GM23338 (cell line): ENCODE results near the gene SNX30. TPM values are rescaled to one million over a fixed set of nuclear protein-coding genes. Genes with fewer than 3 reads are reported as not detected.

Experiments
- ATAC-seq: fragments of 200-7000 bp; cut with Tn5 transposase; 3 replicates; pipeline ENCODE4 v1.9.1; 2020
- DNase-seq: peaks from one replicate; pipeline ENCODE4 v3.0.0-alpha.2; 2015; ENCODE audit warnings: low spot score
- H2AFZ ChIP-seq: fragments of 200-600 bp; sonication (generic); 2 replicates; pipeline ENCODE4 v1.8.0; 2016; ENCODE audit warnings: antibody characterized with exemption, mild to moderate bottlenecking, moderate library complexity
- H3F3A ChIP-seq: fragments of 200-600 bp; sonication (generic); replicated peaks from 2 replicates; pipeline ENCODE4 v1.8.0; 2017; ENCODE audit warnings: antibody characterized with exemption, mixed run types, low read depth
- H3K27ac ChIP-seq: fragments of 200-600 bp; sonication (generic); 2 replicates; pipeline ENCODE4 v1.6.1; 2016; ENCODE audit warnings: low read depth
- H3K27me3 ChIP-seq: fragments of 200-600 bp; sonication (generic); 2 replicates; pipeline ENCODE4 v1.8.0; 2016; ENCODE audit warnings: mild to moderate bottlenecking, mixed run types, moderate library complexity; ENCODE audit not compliant: insufficient read depth
- H3K36me3 ChIP-seq: fragments of 200-600 bp; sonication (generic); 2 replicates; pipeline ENCODE4 v1.8.0; 2016; ENCODE audit warnings: mild to moderate bottlenecking; ENCODE audit not compliant: insufficient read depth
- H3K4me1 ChIP-seq: fragments of 200-600 bp; sonication (generic); 2 replicates; pipeline ENCODE4 v1.8.0; 2016; ENCODE audit warnings: mild to moderate bottlenecking, moderate library complexity; ENCODE audit not compliant: insufficient read depth
- H3K4me2 ChIP-seq: fragments of 200-600 bp; sonication (generic); 2 replicates; pipeline ENCODE4 v1.7.1; 2017; ENCODE audit warnings: mixed run types
- H3K4me3 ChIP-seq: fragments of 200-600 bp; sonication (generic); 2 replicates; pipeline ENCODE4 v1.6.1; 2016; ENCODE audit warnings: mixed run types
- H3K79me2 ChIP-seq: fragments of 200-600 bp; sonication (generic); replicated peaks from 2 replicates; pipeline ENCODE4 v1.8.0; 2017; ENCODE audit warnings: mild to moderate bottlenecking; ENCODE audit not compliant: insufficient read depth
- H3K9me2 ChIP-seq: fragments of 200-600 bp; sonication (generic); 2 replicates; pipeline ENCODE4 v1.8.0; 2017; ENCODE audit not compliant: insufficient read depth
- H4K20me1 ChIP-seq: fragments of 200-600 bp; sonication (generic); replicated peaks from 2 replicates; pipeline ENCODE4 v1.8.0; 2017; ENCODE audit warnings: mild to moderate bottlenecking; ENCODE audit not compliant: insufficient read depth
- H3K27ac Mint-ChIP-seq: 2 replicates; pipeline ENCODE4 v1.8.0; 2020; ENCODE audit warnings: inconsistent platforms, mild to moderate bottlenecking, moderate library complexity, mixed read lengths
- H3K27me3 Mint-ChIP-seq: 3 replicates; pipeline ENCODE4 v1.8.0; 2022; ENCODE audit warnings: low read depth, mild to moderate bottlenecking, moderate library complexity, mixed read lengths, inconsistent platforms; ENCODE audit not compliant: insufficient read depth, poor library complexity
- H3K36me3 Mint-ChIP-seq: 3 replicates; pipeline ENCODE4 v1.8.0; 2021; ENCODE audit warnings: low read depth, mild to moderate bottlenecking, inconsistent platforms, moderate library complexity, mixed read lengths
- H3K4me1 Mint-ChIP-seq: 3 replicates; pipeline ENCODE4 v1.8.0; 2020; ENCODE audit warnings: mild to moderate bottlenecking, inconsistent platforms, mixed read lengths
- H3K4me3 Mint-ChIP-seq: 3 replicates; pipeline ENCODE4 v1.8.0; 2021; ENCODE audit warnings: moderate library complexity, mild to moderate bottlenecking, inconsistent platforms, mixed read lengths
- H3K9me3 Mint-ChIP-seq: 3 replicates; pipeline ENCODE4 v1.8.0; 2020; ENCODE audit warnings: moderate library complexity, mild to moderate bottlenecking, inconsistent platforms, mixed read lengths
- CREB1 ChIP-seq: fragments of 250-450 bp; sonication (Bioruptor Pico); IDR thresholded peaks from 2 replicates; pipeline ENCODE4 v1.5.0; 2020; ENCODE audit warnings: low read depth, mild to moderate bottlenecking, moderate library complexity
- ETS1 ChIP-seq: IDR thresholded peaks from 2 replicates; pipeline ENCODE4 v1.6.1; 2016; ENCODE audit warnings: antibody characterized with exemption
- EZH2 ChIP-seq: fragments of 200-600 bp; sonication (generic); IDR thresholded peaks from one replicate; pipeline ENCODE4 v1.8.0; 2017; ENCODE audit warnings: antibody characterized with exemption, mild to moderate bottlenecking, low read depth; ENCODE audit not compliant: unreplicated experiment
- EZH2phosphoT487 ChIP-seq: fragments of 200-600 bp; sonication (generic); IDR thresholded peaks from one replicate; pipeline ENCODE4 v1.8.1; 2018; ENCODE audit warnings: antibody characterized with exemption; ENCODE audit not compliant: unreplicated experiment
- JUNB ChIP-seq: IDR thresholded peaks from one replicate; pipeline ENCODE4 v1.6.1; 2016; ENCODE audit warnings: antibody characterized with exemption; ENCODE audit not compliant: unreplicated experiment
- NANOG ChIP-seq: IDR thresholded peaks from 2 replicates; pipeline ENCODE4 v1.6.1; 2016; ENCODE audit warnings: antibody characterized with exemption, borderline replicate concordance
- POLR2AphosphoS5 ChIP-seq: IDR thresholded peaks from 2 replicates; pipeline ENCODE4 v1.6.1; 2016; ENCODE audit warnings: antibody characterized with exemption, low read depth
- STAT1 ChIP-seq: IDR thresholded peaks from one replicate; pipeline ENCODE4 v1.6.1; 2016; ENCODE audit warnings: antibody characterized with exemption; ENCODE audit not compliant: unreplicated experiment
- ZNF114 ChIP-seq: fragments of 250-450 bp; sonication (Bioruptor Pico); IDR thresholded peaks from 2 replicates; pipeline ENCODE4 v1.5.0; 2020; ENCODE audit warnings: mild to moderate bottlenecking, moderate library complexity
- ZNF462 ChIP-seq: fragments of 250-450 bp; sonication (Bioruptor Pico); IDR thresholded peaks from 2 replicates; pipeline ENCODE4 v1.5.0; 2020; ENCODE audit warnings: mild to moderate bottlenecking, moderate library complexity
- polyA plus RNA-seq: library from polyadenylated mRNA; unstranded; fragments of >200 nt; fragmentation: Nextera tagmentation; extraction: Ambion mirVana; gene quantifications from 2 replicates; pipeline ENCODE4 v1.2.1, GENCODE V29; 2016
- total RNA-seq: library from RNA; depleted of rRNA; stranded (reverse); fragments of >200 nt; shearing (Covaris generic); gene quantifications from 2 replicates; pipeline ENCODE4 v1.2.3, GENCODE V29; 2014
- TF ChIP-seq, protein P1 (sequence below), 2 experiments: fragments of 200-600 bp in 1 of 2; sonication (generic) in 1 of 2; conservative IDR thresholded peaks; 2 replicates each; pipeline versions ENCODE4 v1.5.1 to v1.6.1; 2016 to 2017; ENCODE audit warnings: antibody characterized with exemption in 2 of 2, low read depth in 2 of 2, mild to moderate bottlenecking in 2 of 2, moderate library complexity in 1 of 2
- TF ChIP-seq, protein P2 (sequence below): IDR thresholded peaks from one replicate; pipeline ENCODE4 v1.6.1; 2018; ENCODE audit warnings: antibody characterized with exemption; ENCODE audit not compliant: unreplicated experiment

Gene SNX30
- total and polyA plus RNA-seq, 2 experiments from 2014 or later: 2.1 to 17.8 TPM

- no peak overlapping the region for H3K4me3 ChIP-seq
- Mint-ChIP-seq H3K27ac (no peak overlapping the region), H3K9me3 (peaks cover 3% of the 10 kb centered on the region; the same call in 1 of the 3 replicates), H3K27me3 (peaks cover 4% of the 10 kb centered on the region), H3K4me1 (peaks cover 14% of the 10 kb centered on the region; the same call in 2 of the 3 replicates), H3K36me3 (peaks cover 20% of the 10 kb centered on the region), H3K4me3 (no peak overlapping the region)
- H4K20me1 ChIP-seq: 0 out of 2 replicates have a peak, but pooled peaks cover 4% of the 10 kb centered on the region
- no peaks in the 10 kb centered on the region for H3K4me1 ChIP-seq
- H2AFZ ChIP-seq: no peak overlapping the region
- H3K27me3 ChIP-seq: no peaks in the 10 kb centered on the region
- H3K79me2 ChIP-seq: no peaks in the 10 kb centered on the region
- DNase-seq (no peak), ATAC-seq (no peak)
- H3K36me3 ChIP-seq: no peaks in the 10 kb centered on the region
- TF ChIP-seq JUNB (no peak), POLR2AphosphoS5 (no peak), ETS1 (no peak), EZH2 (no peak), STAT1 (no peak), ZNF462 (CRISPR knock-in tag) (no peak), EZH2phosphoT487 (no peak), NANOG (no peak), ZNF114 (CRISPR knock-in tag) (no peak), CREB1 (CRISPR knock-in tag) (no peak)
- TF ChIP-seq, protein P1, sequence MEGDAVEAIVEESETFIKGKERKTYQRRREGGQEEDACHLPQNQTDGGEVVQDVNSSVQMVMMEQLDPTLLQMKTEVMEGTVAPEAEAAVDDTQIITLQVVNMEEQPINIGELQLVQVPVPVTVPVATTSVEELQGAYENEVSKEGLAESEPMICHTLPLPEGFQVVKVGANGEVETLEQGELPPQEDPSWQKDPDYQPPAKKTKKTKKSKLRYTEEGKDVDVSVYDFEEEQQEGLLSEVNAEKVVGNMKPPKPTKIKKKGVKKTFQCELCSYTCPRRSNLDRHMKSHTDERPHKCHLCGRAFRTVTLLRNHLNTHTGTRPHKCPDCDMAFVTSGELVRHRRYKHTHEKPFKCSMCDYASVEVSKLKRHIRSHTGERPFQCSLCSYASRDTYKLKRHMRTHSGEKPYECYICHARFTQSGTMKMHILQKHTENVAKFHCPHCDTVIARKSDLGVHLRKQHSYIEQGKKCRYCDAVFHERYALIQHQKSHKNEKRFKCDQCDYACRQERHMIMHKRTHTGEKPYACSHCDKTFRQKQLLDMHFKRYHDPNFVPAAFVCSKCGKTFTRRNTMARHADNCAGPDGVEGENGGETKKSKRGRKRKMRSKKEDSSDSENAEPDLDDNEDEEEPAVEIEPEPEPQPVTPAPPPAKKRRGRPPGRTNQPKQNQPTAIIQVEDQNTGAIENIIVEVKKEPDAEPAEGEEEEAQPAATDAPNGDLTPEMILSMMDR (conservative IDR thresholded peaks at IDR 0.05; ENCODE audit: low read depth in 2 of 2): no peak
- TF ChIP-seq, protein P2, sequence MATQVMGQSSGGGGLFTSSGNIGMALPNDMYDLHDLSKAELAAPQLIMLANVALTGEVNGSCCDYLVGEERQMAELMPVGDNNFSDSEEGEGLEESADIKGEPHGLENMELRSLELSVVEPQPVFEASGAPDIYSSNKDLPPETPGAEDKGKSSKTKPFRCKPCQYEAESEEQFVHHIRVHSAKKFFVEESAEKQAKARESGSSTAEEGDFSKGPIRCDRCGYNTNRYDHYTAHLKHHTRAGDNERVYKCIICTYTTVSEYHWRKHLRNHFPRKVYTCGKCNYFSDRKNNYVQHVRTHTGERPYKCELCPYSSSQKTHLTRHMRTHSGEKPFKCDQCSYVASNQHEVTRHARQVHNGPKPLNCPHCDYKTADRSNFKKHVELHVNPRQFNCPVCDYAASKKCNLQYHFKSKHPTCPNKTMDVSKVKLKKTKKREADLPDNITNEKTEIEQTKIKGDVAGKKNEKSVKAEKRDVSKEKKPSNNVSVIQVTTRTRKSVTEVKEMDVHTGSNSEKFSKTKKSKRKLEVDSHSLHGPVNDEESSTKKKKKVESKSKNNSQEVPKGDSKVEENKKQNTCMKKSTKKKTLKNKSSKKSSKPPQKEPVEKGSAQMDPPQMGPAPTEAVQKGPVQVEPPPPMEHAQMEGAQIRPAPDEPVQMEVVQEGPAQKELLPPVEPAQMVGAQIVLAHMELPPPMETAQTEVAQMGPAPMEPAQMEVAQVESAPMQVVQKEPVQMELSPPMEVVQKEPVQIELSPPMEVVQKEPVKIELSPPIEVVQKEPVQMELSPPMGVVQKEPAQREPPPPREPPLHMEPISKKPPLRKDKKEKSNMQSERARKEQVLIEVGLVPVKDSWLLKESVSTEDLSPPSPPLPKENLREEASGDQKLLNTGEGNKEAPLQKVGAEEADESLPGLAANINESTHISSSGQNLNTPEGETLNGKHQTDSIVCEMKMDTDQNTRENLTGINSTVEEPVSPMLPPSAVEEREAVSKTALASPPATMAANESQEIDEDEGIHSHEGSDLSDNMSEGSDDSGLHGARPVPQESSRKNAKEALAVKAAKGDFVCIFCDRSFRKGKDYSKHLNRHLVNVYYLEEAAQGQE: no peak
- no peak overlapping the region for H3K4me2 ChIP-seq
- H3K9me2 ChIP-seq: no peaks in the 10 kb centered on the region
- H3K27ac ChIP-seq: no peak overlapping the region
- no peaks in the 10 kb centered on the region for H3F3A ChIP-seq
These were observed 120.0 kb downstream of the SNX30 start for GRCh38 chr9:112870556-112870955.
